GM12878 (cell line): ENCODE data around the gene TMSB4X. TPM values are rescaled to one million over a fixed set of nuclear protein-coding genes. Genes with fewer than 3 reads are reported as not detected.

Source experiments
- ATAC-seq: fragments of 200-7000 bp; cut with Tn5 transposase; 3 replicates; pipeline ENCODE4 v1.9.1; 2020; ENCODE audit warnings: mild to moderate bottlenecking, moderate library complexity
- BruUV-seq: library from RNA; stranded (reverse); fragments of 400-500 nt; replicated peaks from 2 replicates; lab custom pipeline; 2021; lab: Mats Ljungman, UMichigan
- CTCF ChIA-PET: fragments of 300-600 bp; sonication (Branson Sonifier 250); formaldehyde crosslinking; extraction: SDS; loops from one replicate; lab custom pipeline; 2021; ENCODE audit warnings: inconsistent platforms; lab: Yijun Ruan, JAX
- POLR2A ChIA-PET: fragments of 350-600 bp; formaldehyde crosslinking; extraction: SDS; loops from one replicate; lab custom pipeline; 2021; ENCODE audit warnings: inconsistent platforms; lab: Charles Lee
- RAD21 ChIA-PET: fragments of 300-600 bp; sonication (Branson Sonifier 250); formaldehyde crosslinking; loops from one replicate; lab custom pipeline; 2023; ENCODE audit warnings: antibody characterized with exemption; ENCODE audit not compliant: unreplicated experiment; lab: Charles Lee
- SMC1A ChIA-PET: fragments of 300-600 bp; sonication (Branson Sonifier 250); formaldehyde crosslinking; loops from one replicate; lab custom pipeline; 2023; ENCODE audit not compliant: unreplicated experiment, uncharacterized antibody; lab: Charles Lee
- DNase-seq: peaks from one replicate; pipeline ENCODE4 v3.0.0-alpha.2; 2011; ENCODE audit warnings: low read depth, low spot score
- FAIRE-seq: peaks from 3 replicates; lab custom pipeline; 2011; peaks lifted over from hg19 to GRCh38; lab: Jason Lieb, UNC
- H2AFZ ChIP-seq: 2 replicates; pipeline ENCODE4 v1.6.0; 2011; ENCODE audit warnings: low read depth, low read length, control low read depth; ENCODE audit not compliant: control insufficient read depth
- H3K27ac ChIP-seq: 2 replicates; pipeline ENCODE4 v1.5.1; 2011; ENCODE audit warnings: control low read depth; ENCODE audit not compliant: control insufficient read depth, insufficient read depth
- H3K27me3 ChIP-seq, 2 experiments: replicated peaks in 1 of 2; 2 replicates each; pipeline versions ENCODE4 v1.6.0 to v1.6.1; 2011; ENCODE audit warnings: low read length in 1 of 2; ENCODE audit not compliant: control insufficient read depth in 2 of 2, insufficient read depth in 2 of 2
- H3K36me3 ChIP-seq, 2 experiments: 2 replicates each; pipeline ENCODE4 v1.5.1; 2011; ENCODE audit warnings: low read length in 1 of 2; ENCODE audit not compliant: control insufficient read depth in 2 of 2, insufficient read depth in 2 of 2
- H3K4me1 ChIP-seq: 2 replicates; pipeline ENCODE4 v1.6.1; 2011; ENCODE audit warnings: mild to moderate bottlenecking, low read length, moderate library complexity, mixed read lengths; ENCODE audit not compliant: control insufficient read depth, insufficient read depth
- H3K4me2 ChIP-seq: 2 replicates; pipeline ENCODE4 v1.6.0; 2011; ENCODE audit warnings: control low read depth; ENCODE audit not compliant: control insufficient read depth, insufficient read depth
- H3K4me3 ChIP-seq: fragments of 200-600 bp; sonication (generic); 2 replicates; pipeline ENCODE4 v1.5.1; 2016
- H3K79me2 ChIP-seq: 2 replicates; pipeline ENCODE4 v1.6.0; 2011; ENCODE audit warnings: low read length; ENCODE audit not compliant: control insufficient read depth, insufficient read depth
- H3K9ac ChIP-seq: 2 replicates; pipeline ENCODE4 v1.8.0; 2011; ENCODE audit warnings: low read length, control low read depth, mixed read lengths; ENCODE audit not compliant: control insufficient read depth, insufficient read depth
- H3K9me3 ChIP-seq: replicated peaks from 3 replicates; pipeline ENCODE4 v1.5.1; 2011; ENCODE audit warnings: mild to moderate bottlenecking, low read length; ENCODE audit not compliant: control insufficient read depth, insufficient read depth
- H4K20me1 ChIP-seq: 2 replicates; pipeline ENCODE4 v1.6.0; 2011; ENCODE audit not compliant: control insufficient read depth, insufficient read depth
- BRCA1 ChIP-seq: IDR thresholded peaks from 2 replicates; pipeline ENCODE4 v1.6.1; 2011; ENCODE audit warnings: low read depth, low read length, improper control_type of control experiment
- ESRRA ChIP-seq: IDR thresholded peaks from 2 replicates; pipeline ENCODE4 v1.6.1; 2012; ENCODE audit warnings: mild to moderate bottlenecking, low read length, improper control_type of control experiment
- HSF1 ChIP-seq: fragments of 150-350 bp; IDR thresholded peaks from 2 replicates; pipeline ENCODE4 v1.6.1; 2014; ENCODE audit warnings: mild to moderate bottlenecking, low read depth, low read length
- IKZF2 ChIP-seq, 2 experiments: fragments of 450-650 bp; IDR thresholded peaks; 2 replicates each; pipeline ENCODE4 v1.6.1; 2017; ENCODE audit warnings: mild to moderate bottlenecking in 2 of 2, moderate library complexity in 2 of 2
- LARP7 ChIP-seq: fragments of 450-650 bp; IDR thresholded peaks from 2 replicates; pipeline ENCODE4 v1.6.1; 2017; ENCODE audit warnings: mild to moderate bottlenecking
- MLLT1 ChIP-seq: fragments of 450-650 bp; IDR thresholded peaks from 2 replicates; pipeline ENCODE4 v1.6.1; 2016; ENCODE audit warnings: mild to moderate bottlenecking
- MXI1 ChIP-seq: fragments of 150-350 bp; IDR thresholded peaks from 2 replicates; pipeline ENCODE4 v1.6.1; 2011; ENCODE audit warnings: low read depth, mild to moderate bottlenecking, inconsistent platforms, low read length, improper control_type of control experiment
- NKRF ChIP-seq: fragments of 450-650 bp; conservative IDR thresholded peaks from 2 replicates; pipeline ENCODE4 v1.6.1; 2017; ENCODE audit warnings: mild to moderate bottlenecking, moderate library complexity
- POLR2AphosphoS2 ChIP-seq: IDR thresholded peaks from 2 replicates; pipeline ENCODE4 v1.6.1; 2011; ENCODE audit warnings: low read depth, mild to moderate bottlenecking, low read length, improper control_type of control experiment, moderate library complexity
- SMARCA5 ChIP-seq: fragments of 450-650 bp; IDR thresholded peaks from 2 replicates; pipeline ENCODE4 v1.6.1; 2017; ENCODE audit warnings: mild to moderate bottlenecking
- SUZ12 ChIP-seq: fragments of 200-600 bp; sonication (generic); IDR thresholded peaks from one replicate; pipeline ENCODE4 v1.6.1; 2018; ENCODE audit warnings: antibody characterized with exemption, mild to moderate bottlenecking; ENCODE audit not compliant: unreplicated experiment
- ZNF217 ChIP-seq: fragments of 450-650 bp; IDR thresholded peaks from 2 replicates; pipeline ENCODE4 v1.6.1; 2017; ENCODE audit warnings: antibody characterized with exemption, mild to moderate bottlenecking
- ZNF24 ChIP-seq: fragments of 450-650 bp; IDR thresholded peaks from 2 replicates; pipeline ENCODE4 v1.6.1; 2017; ENCODE audit warnings: antibody characterized with exemption, mild to moderate bottlenecking
- ZNF687 ChIP-seq: fragments of 450-650 bp; IDR thresholded peaks from 2 replicates; pipeline ENCODE4 v1.6.1; 2017; ENCODE audit warnings: mild to moderate bottlenecking, moderate library complexity
- ZSCAN29 ChIP-seq: fragments of 450-650 bp; IDR thresholded peaks from 2 replicates; pipeline ENCODE4 v1.6.1; 2017; ENCODE audit warnings: mild to moderate bottlenecking, moderate library complexity
- WGBS: methylation state at CpG from one replicate; pipeline ENCODE4 v1.1.6; 2016; ENCODE audit warnings: low lambda C conversion rate; ENCODE audit not compliant: insufficient replicate concordance, insufficient coverage; ENCODE audit errors: missing lambda C conversion rate; 5-methylcytosine and 5-hydroxymethylcytosine counted together
- in situ Hi-C: fragments of 300-500 bp; cut with MboI; formaldehyde crosslinking; loops from 9 replicates; pipeline ENCODE4 v1.14.3; 2018; ENCODE audit warnings: mixed read lengths
- intact Hi-C: fragments of 100-400 bp; cut with micrococcal nuclease; formaldehyde crosslinking; loops from one replicate; pipeline ENCODE4 v1.14.2; 2022; ENCODE audit not compliant: unreplicated experiment
- polyA plus RNA-seq, 11 experiments: library from polyadenylated mRNA; depleted of rRNA in 4 of 11; unstranded in 6 of 11; stranded (reverse) in 5 of 11; fragments of >200 nt; fragmentation: Nextera tagmentation in 4 of 11; fragmentation: Illumina TruSeq in 1 of 11; extraction: Ambion mirVana in 4 of 11; extraction: Trizol in 1 of 11; gene quantifications; 1 replicate in 1 of 11; 2 replicates in 10 of 11; pipeline versions ENCODE4 v1.2.1 to v1.2.3, GENCODE V29; 2011 to 2016; ENCODE audit warnings: inconsistent platforms in 2 of 11, missing spikeins in 2 of 11, low read depth in 1 of 11
- total RNA-seq, 4 experiments: library from RNA; depleted of rRNA in 3 of 4; stranded (reverse); fragments of >200 nt in 3 of 4; fragmentation: Illumina TruSeq in 1 of 4; extraction: Trizol in 1 of 4; gene quantifications; 2 replicates each; pipeline versions ENCODE4 v1.2.1 to v1.2.3, GENCODE V29; 2013 to 2021

Gene TMSB4X
- total and polyA plus RNA-seq, 10 of the 15 experiments (the other 5 are each of a cell fraction or from before 2014, with no cell fraction given): 13,924 to 37,234 (median 23,705) TPM

- Histone ChIP-seq H3K27ac (peak overlapping the region; percentile 98), H3K9me3 (no peaks in the 10 kb centered on the region; the same call in 2 of the 3 replicates), H3K9ac (peak overlapping the region; percentile 80), H3K4me3 (no peak overlapping the region), H2AFZ (peak overlapping the region; percentile 12), H3K4me2 (peak overlapping the region; percentile 75), H3K36me3 (no peaks in the 10 kb centered on the region), H3K79me2 (no peaks in the 10 kb centered on the region), H3K27me3 (no peaks in the 10 kb centered on the region), H4K20me1 (no peaks in the 10 kb centered on the region), H3K4me1 (peaks cover 68% of the 10 kb centered on the region)
- ATAC-seq (peak; percentile 40), FAIRE-seq (no peak), DNase-seq (no peak)
- RAD21 ChIA-PET: interaction anchor here (1.0 to 23.0 kb wide), 11 partner anchors 14 to 508 kb away, joined by 3 to 562 read pairs (median 12); no protein-coding TSS in a partner anchor
- SMC1A ChIA-PET: interaction anchor here (1.0 to 24.6 kb wide), 13 partner anchors 9 to 503 kb away, joined by 3 to 595 read pairs (median 10); no protein-coding TSS in a partner anchor
- in situ Hi-C loops: no loop called here
- no TSS peak for BruUV-seq
- 35% methylated on average over 1 of the region's 1 CpG for WGBS
- POLR2A ChIA-PET: interaction anchor here (0.6 to 13.6 kb wide), 11 partner anchors 8 to 279 kb away, joined by 3 to 157 read pairs (median 3); no protein-coding TSS in a partner anchor
- CTCF ChIA-PET: interaction anchor here (0.7 to 6.0 kb wide), 12 partner anchors 10 to 107 kb away, joined by 3 to 35 read pairs (median 4); no protein-coding TSS in a partner anchor
- intact Hi-C loops: loop anchor here (2.0 kb wide), 1 partner anchor 67 kb away; no protein-coding TSS in a partner anchor
- TF ChIP-seq BRCA1: no peak
- peak; percentile 25; the same call in 1 of the 2 replicates for TF ChIP-seq LARP7
- no peak; the same call in 1 of the 2 replicates for TF ChIP-seq MXI1
- TF ChIP-seq HSF1: no peak
- TF ChIP-seq ZSCAN29: no peak
- 0 out of 2 replicates have a peak, but pooled peaks have one; percentile 42 for TF ChIP-seq ZNF217
- TF ChIP-seq MLLT1: no peak
- no peak for TF ChIP-seq IKZF2 (IDR thresholded peaks at IDR 0.05)
- no peak for TF ChIP-seq ESRRA
- 0 out of 2 replicates have a peak, but pooled peaks have one; percentile 38 for TF ChIP-seq SMARCA5
- 0 out of 2 replicates have a peak, but pooled peaks have one; percentile 12 for TF ChIP-seq NKRF
- TF ChIP-seq ZNF24: 0 out of 2 replicates have a peak, but pooled peaks have one; percentile 15
- TF ChIP-seq POLR2AphosphoS2: no peak
- 0 out of 2 replicates have a peak, but pooled peaks have one; percentile 4 for TF ChIP-seq ZNF687
- no peak for TF ChIP-seq SUZ12
These were observed 10.4 kb downstream of the TMSB4X start for GRCh38 chrX:12985331-12985730.
